Left lung (tissue), 10 donors: ENCODE data around the gene GTF2H2C. TPM values are rescaled to one million over a fixed set of nuclear protein-coding genes. Genes with fewer than 3 reads are reported as not detected.
"Not testable (repeated sequence)": the region's sequence is repeated elsewhere in the genome, so short reads cannot be mapped to it uniquely, and the experiment has no call there.

ENCODE experiments used
- ATAC-seq: fragments of 200-7000 bp; cut with Tn5 transposase; one replicate; pipeline ENCODE4 v1.9.1; 2020; ENCODE audit warnings: moderate library complexity
- DNase-seq, 4 donors: peaks; one replicate each; pipeline ENCODE4 v3.0.0-alpha.2; 2013 to 2020
- H3K27ac ChIP-seq, 2 donors: fragments of 200-600 bp; sonication (generic) in 1 of 2; one replicate each; pipeline versions ENCODE4 v1.5.0 to v1.8.0; 2020 to 2021
- H3K27me3 ChIP-seq, 2 donors: fragments of 200-600 bp; sonication (generic) in 1 of 2; one replicate each; pipeline versions ENCODE4 v1.5.0 to v1.8.0; 2020 to 2021
- H3K36me3 ChIP-seq, 2 donors: fragments of 200-600 bp; sonication (generic) in 1 of 2; one replicate each; pipeline versions ENCODE4 v1.5.0 to v1.8.0; 2020 to 2021
- H3K4me1 ChIP-seq, 2 donors: fragments of 200-600 bp; one replicate each; pipeline ENCODE4 v1.8.0; 2021
- H3K4me3 ChIP-seq, 2 donors: fragments of 200-600 bp; sonication (generic) in 1 of 2; one replicate each; pipeline versions ENCODE4 v1.5.0 to v1.8.0; 2020 to 2021; ENCODE audit warnings: mild to moderate bottlenecking in 1 of 2
- H3K9me3 ChIP-seq, 2 donors: fragments of 200-600 bp; sonication (generic) in 1 of 2; one replicate each; pipeline versions ENCODE4 v1.5.0 to v1.8.0; 2020 to 2021
- intact Hi-C, 2 donors: fragments of 100-400 bp; cut with DNase I; formaldehyde crosslinking; loops; one replicate each; pipeline versions ENCODE4 v1.11.2 to v1.14.2; 2022
- polyA plus RNA-seq, 6 donors: library from polyadenylated mRNA; unstranded; fragments of 120-200 nt; gene quantifications; one replicate each; pipeline ENCODE4 v1.2.1, GENCODE V29; 2013; ENCODE audit not compliant: insufficient read length in 6 of 6
- total RNA-seq, 2 donors: library from RNA; stranded (reverse); fragmentation: NEBNext Ultra II Directional; extraction: Animal tissue kit (Norgen Biotek cat#: 25700); gene quantifications; one replicate each; pipeline ENCODE4 v1.2.1, GENCODE V29; 2021
- donor health status: DM: no; HTN: yes; CAD: no.
- donor health status: DM: no; HTN: no; CAD: no.

GTF2H2C gene
- total and polyA plus RNA-seq, 8 donors, result 30.6 to 90.1 (median 56.5) TPM

DNA sequence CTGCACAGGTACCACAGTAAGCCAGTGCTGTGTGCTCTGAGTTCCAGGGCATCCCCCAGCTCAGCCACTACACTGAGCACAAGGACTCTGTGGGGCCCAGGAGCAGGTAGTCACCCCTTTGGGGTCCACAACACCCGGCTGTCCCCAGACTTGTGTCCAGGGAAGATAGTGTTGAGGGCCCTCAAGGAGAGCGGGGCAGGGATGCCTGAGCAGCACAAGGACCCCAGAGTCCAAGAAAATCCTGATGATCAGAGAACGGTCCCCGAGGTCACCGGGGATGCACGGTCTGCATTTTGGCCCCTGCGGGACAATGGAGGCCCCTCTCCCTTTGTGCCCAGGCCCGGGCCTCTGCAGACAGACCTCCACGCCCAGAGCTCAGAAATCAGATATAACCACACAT, 71.9 kb downstream of the GTF2H2C start:
- intact Hi-C loops, H3K4me1 ChIP-seq, H3K36me3 ChIP-seq, ATAC-seq, H3K27me3 ChIP-seq, H3K27ac ChIP-seq, H3K9me3 ChIP-seq, H3K4me3 ChIP-seq: not testable (repeated sequence)
- DNase-seq, result peak in 1 of 4 donors; percentile 14

Other genes starting within 250 kb of the GTF2H2C start
- gene CCDC125, start 227.4 kb upstream of the GTF2H2C start, total RNA-seq, result 10 to 100 TPM; 11.7 to 13.7 TPM
- 10 to 100 TPM; 11.0 to 13.5 (median 12.0) TPM for gene CCDC125, start 227.4 kb upstream of the GTF2H2C start, polyA plus RNA-seq
- gene AK6, start 190.7 kb upstream of the GTF2H2C start, total RNA-seq, result 10 to 100 TPM; 31.1 to 40.0 TPM
- 10 to 100 TPM; 49.6 to 61.8 (median 51.9) TPM for gene AK6, start 190.7 kb upstream of the GTF2H2C start, polyA plus RNA-seq
- 10 to 100 TPM; 39.1 to 40.6 TPM for gene TAF9, start 190.7 kb upstream of the GTF2H2C start, total RNA-seq
- 10 to 100 TPM; 51.2 to 56.0 (median 53.6) TPM for gene TAF9, start 190.7 kb upstream of the GTF2H2C start, polyA plus RNA-seq
- gene RAD17, start 190.4 kb upstream of the GTF2H2C start, total RNA-seq, result 10 to 100 TPM; 18.7 to 19.2 TPM
- gene RAD17, start 190.4 kb upstream of the GTF2H2C start, polyA plus RNA-seq, result 10 to 100 TPM; 36.3 to 41.6 (median 37.9) TPM
- 10 to 100 TPM; 24.6 to 38.3 TPM for gene MARVELD2, start 145.1 kb upstream of the GTF2H2C start, total RNA-seq
- gene MARVELD2, start 145.1 kb upstream of the GTF2H2C start, polyA plus RNA-seq, result 10 to 100 TPM; 16.1 to 23.9 (median 21.7) TPM
- gene OCLN, start 67.4 kb upstream of the GTF2H2C start, total RNA-seq, result 100 to 1,000 TPM in 1 of 2 donors, 10 to 100 TPM in 1; 85.7 to 124 TPM
- 10 to 100 TPM; 38.6 to 51.8 (median 46.4) TPM for gene OCLN, start 67.4 kb upstream of the GTF2H2C start, polyA plus RNA-seq